KMS-11 (cell line): ENCODE results near the gene ALKBH3.
A peak's percentile ranks its signal among the peaks of the same experiment; 100 is the strongest.

Source experiments
- H2AFZ ChIP-seq: fragments of 200-600 bp; sonication (generic); 2 replicates; pipeline ENCODE4 v1.6.1; 2016; ENCODE audit warnings: antibody characterized with exemption, mixed run types, low read depth
- H3K27ac ChIP-seq: fragments of 200-600 bp; sonication (generic); 2 replicates; pipeline ENCODE4 v1.6.1; 2016; ENCODE audit warnings: mild to moderate bottlenecking, mixed run types
- H3K27me3 ChIP-seq: fragments of 200-600 bp; sonication (generic); 2 replicates; pipeline ENCODE4 v1.6.1; 2017; ENCODE audit warnings: mild to moderate bottlenecking, low read depth, mixed run types, moderate library complexity; ENCODE audit not compliant: insufficient read depth
- H3K36me3 ChIP-seq: fragments of 200-600 bp; sonication (generic); 2 replicates; pipeline ENCODE4 v1.6.1; 2017; ENCODE audit warnings: mild to moderate bottlenecking, mixed run types; ENCODE audit not compliant: insufficient read depth
- H3K4me1 ChIP-seq: fragments of 200-600 bp; sonication (generic); 2 replicates; pipeline ENCODE4 v1.6.1; 2016; ENCODE audit warnings: mild to moderate bottlenecking, low read depth, mixed run types; ENCODE audit not compliant: poor library complexity, severe bottlenecking
- H3K4me2 ChIP-seq: fragments of 200-600 bp; sonication (generic); 2 replicates; pipeline ENCODE4 v1.7.0; 2016; ENCODE audit warnings: mild to moderate bottlenecking, mixed run types
- H3K4me3 ChIP-seq: fragments of 200-600 bp; sonication (generic); IDR thresholded peaks from 2 replicates; pipeline ENCODE4 v1.6.1; 2017; ENCODE audit warnings: low read depth, low read length, mixed read lengths; ENCODE audit not compliant: insufficient read depth
- H3K79me2 ChIP-seq: fragments of 200-600 bp; sonication (generic); 2 replicates; pipeline ENCODE4 v1.6.1; 2016; ENCODE audit warnings: low read depth, mixed run types; ENCODE audit not compliant: insufficient read depth
- H3K9ac ChIP-seq: fragments of 200-600 bp; sonication (generic); 2 replicates; pipeline ENCODE4 v1.6.1; 2016; ENCODE audit warnings: mild to moderate bottlenecking, mixed run types
- H4K20me1 ChIP-seq: fragments of 200-600 bp; sonication (generic); 2 replicates; pipeline ENCODE4 v1.6.1; 2016; ENCODE audit warnings: mild to moderate bottlenecking, mixed run types; ENCODE audit not compliant: insufficient read depth
- TF ChIP-seq, protein P1 (sequence below): fragments of 200-600 bp; sonication (generic); conservative IDR thresholded peaks from 2 replicates; pipeline ENCODE4 v1.6.1; 2017; ENCODE audit warnings: low read depth, mild to moderate bottlenecking, antibody characterized with exemption, low read length, moderate library complexity, mixed read lengths

The ALKBH3 gene

DNA sequence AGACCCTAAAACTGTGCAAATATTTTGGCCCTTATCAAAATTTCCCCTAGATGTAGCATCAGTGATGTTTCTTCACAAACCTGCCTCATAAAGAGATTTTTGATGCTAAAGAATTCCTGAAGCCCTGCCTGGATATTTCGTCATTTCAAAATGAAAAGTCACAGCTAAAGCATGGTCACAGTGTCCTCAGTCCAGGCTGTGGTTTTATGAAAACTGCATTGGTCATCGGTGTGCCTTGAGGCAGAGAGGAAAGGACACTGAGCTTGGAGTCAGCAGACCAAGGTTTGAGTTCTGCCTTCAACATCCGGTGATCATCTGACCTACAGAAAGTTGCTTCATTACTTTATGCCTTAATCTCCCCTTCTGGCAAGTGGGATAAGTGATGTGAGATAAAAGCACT, 34.8 kb upstream of the ALKBH3 start:
- Histone ChIP-seq H3K27me3 (no peaks in the 10 kb centered on the region), H3K79me2 (no peaks in the 10 kb centered on the region), H3K36me3 (no peaks in the 10 kb centered on the region), H4K20me1 (no peaks in the 10 kb centered on the region), H3K27ac (no peak overlapping the region), H3K4me3 (no peak overlapping the region), H3K4me1 (no peaks in the 10 kb centered on the region), H2AFZ (no peak overlapping the region), H3K4me2 (no peak overlapping the region), H3K9ac (no peak overlapping the region)
- TF ChIP-seq, protein P1, sequence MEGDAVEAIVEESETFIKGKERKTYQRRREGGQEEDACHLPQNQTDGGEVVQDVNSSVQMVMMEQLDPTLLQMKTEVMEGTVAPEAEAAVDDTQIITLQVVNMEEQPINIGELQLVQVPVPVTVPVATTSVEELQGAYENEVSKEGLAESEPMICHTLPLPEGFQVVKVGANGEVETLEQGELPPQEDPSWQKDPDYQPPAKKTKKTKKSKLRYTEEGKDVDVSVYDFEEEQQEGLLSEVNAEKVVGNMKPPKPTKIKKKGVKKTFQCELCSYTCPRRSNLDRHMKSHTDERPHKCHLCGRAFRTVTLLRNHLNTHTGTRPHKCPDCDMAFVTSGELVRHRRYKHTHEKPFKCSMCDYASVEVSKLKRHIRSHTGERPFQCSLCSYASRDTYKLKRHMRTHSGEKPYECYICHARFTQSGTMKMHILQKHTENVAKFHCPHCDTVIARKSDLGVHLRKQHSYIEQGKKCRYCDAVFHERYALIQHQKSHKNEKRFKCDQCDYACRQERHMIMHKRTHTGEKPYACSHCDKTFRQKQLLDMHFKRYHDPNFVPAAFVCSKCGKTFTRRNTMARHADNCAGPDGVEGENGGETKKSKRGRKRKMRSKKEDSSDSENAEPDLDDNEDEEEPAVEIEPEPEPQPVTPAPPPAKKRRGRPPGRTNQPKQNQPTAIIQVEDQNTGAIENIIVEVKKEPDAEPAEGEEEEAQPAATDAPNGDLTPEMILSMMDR = no peak

DNA sequence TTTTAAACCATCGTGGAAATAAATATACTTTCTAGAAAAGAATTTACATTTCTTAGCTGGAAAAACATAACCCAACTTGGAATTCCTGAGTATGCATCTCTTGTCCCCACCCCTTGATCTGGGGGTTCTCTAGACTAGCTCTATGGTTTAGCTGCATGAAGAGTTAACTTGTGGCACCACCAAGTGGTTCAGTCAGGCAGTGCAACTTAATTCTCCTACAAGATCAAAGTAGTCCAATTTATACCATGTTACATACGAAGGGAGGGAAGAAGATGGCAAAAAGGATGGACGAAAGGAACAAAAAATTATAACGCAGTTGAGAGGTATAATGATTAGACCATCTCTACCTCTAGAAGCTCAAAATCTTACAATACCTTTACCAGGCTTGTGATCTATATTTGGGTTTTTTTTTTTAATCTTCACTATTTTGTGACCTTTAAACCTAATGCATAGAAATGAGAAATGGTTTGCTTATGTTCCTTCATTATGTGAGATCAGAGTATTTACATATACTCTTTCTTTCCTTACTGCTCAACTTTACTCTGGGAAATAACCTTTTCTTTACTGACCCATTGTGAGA, 28.5 kb upstream of the ALKBH3 start:
- no peaks in the 10 kb centered on the region for H3K36me3 ChIP-seq
- TF ChIP-seq, protein P1 = peak; percentile 86
- no peak overlapping the region for H2AFZ ChIP-seq
- H3K27ac ChIP-seq = no peak overlapping the region
- H3K4me1 ChIP-seq = no peaks in the 10 kb centered on the region
- no peak overlapping the region for H3K9ac ChIP-seq
- no peak overlapping the region for H3K4me2 ChIP-seq
- H3K79me2 ChIP-seq = no peaks in the 10 kb centered on the region
- H3K27me3 ChIP-seq = no peaks in the 10 kb centered on the region
- no peaks in the 10 kb centered on the region for H4K20me1 ChIP-seq
- no peak overlapping the region for H3K4me3 ChIP-seq

DNA sequence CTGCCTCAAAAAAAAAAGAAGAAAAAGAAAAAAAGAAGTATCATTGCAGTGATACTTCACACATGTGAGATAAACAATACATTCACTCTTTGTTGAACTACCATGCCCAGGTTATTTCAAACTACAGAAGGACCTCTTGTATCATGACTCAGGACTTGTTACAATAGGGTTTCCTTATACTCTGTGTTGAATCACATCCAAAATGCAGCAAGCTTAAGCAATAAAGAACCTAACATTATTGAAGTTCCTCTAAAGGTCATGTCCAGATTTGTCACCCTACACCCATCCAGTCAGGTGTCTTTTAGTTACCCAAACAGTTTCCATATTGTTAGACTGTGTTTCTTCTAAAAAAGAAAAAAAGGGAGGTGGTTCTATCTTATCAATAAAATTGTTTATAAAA, 26.9 kb upstream of the ALKBH3 start:
- no peaks in the 10 kb centered on the region for H3K4me1 ChIP-seq
- no peak overlapping the region for H3K4me2 ChIP-seq
- TF ChIP-seq, protein P1 = no peak
- no peaks in the 10 kb centered on the region for H4K20me1 ChIP-seq
- H2AFZ ChIP-seq = no peak overlapping the region
- H3K79me2 ChIP-seq = no peaks in the 10 kb centered on the region
- no peak overlapping the region for H3K9ac ChIP-seq
- no peak overlapping the region for H3K4me3 ChIP-seq
- no peaks in the 10 kb centered on the region for H3K27me3 ChIP-seq
- no peak overlapping the region for H3K27ac ChIP-seq
- no peaks in the 10 kb centered on the region for H3K36me3 ChIP-seq

DNA sequence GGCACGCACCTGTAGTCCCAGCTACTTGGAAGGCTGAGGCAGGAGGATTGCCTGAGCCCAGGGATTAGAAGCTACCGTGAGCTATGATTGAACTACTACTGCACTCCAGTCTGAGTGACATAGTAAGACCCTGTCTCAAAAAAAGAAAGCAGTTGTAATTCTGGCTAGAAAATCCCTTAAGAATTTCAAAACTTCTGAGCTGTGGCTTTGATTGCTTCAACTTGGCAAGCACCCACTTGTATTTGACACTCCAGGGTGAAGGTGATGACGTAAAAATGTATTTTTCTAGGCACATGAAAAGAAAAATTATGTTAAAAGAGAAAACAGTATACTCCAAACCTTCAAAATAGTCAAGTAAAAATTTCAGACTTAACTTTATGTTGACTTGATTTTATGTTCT, 23.6 kb upstream of the ALKBH3 start:
- H3K4me3 ChIP-seq = no peak overlapping the region
- H4K20me1 ChIP-seq = no peaks in the 10 kb centered on the region
- H3K4me2 ChIP-seq = no peak overlapping the region
- H2AFZ ChIP-seq = no peak overlapping the region
- no peak overlapping the region for H3K9ac ChIP-seq
- no peak overlapping the region for H3K27ac ChIP-seq
- H3K79me2 ChIP-seq = no peaks in the 10 kb centered on the region
- no peaks in the 10 kb centered on the region for H3K4me1 ChIP-seq
- TF ChIP-seq, protein P1 = no peak
- no peaks in the 10 kb centered on the region for H3K36me3 ChIP-seq
- no peaks in the 10 kb centered on the region for H3K27me3 ChIP-seq
